ENCODE measurements around the gene SCLY.

GRCh38 chr2:238094438-238095022 lies 33.7 kb downstream of the SCLY start:
- TF ChIP-seq KAT7 (CRISPR knock-in tag; IDR thresholded peaks at IDR 0.05; ENCODE audit: borderline replicate concordance) (no peak), ZNF512 (CRISPR knock-in tag; IDR thresholded peaks at IDR 0.05; ENCODE audit: borderline replicate concordance) (no peak), CTCF (IDR thresholded peaks at IDR 0.05) (no peak), NFYB (CRISPR knock-in tag; conservative IDR thresholded peaks at IDR 0.05; ENCODE audit: low read depth) (no peak), SP1 (CRISPR knock-in tag; conservative IDR thresholded peaks at IDR 0.05) (no peak), SMAD3 (CRISPR knock-in tag; IDR thresholded peaks at IDR 0.05; ENCODE audit: borderline replicate concordance) (no peak), TEAD1 (CRISPR knock-in tag; IDR thresholded peaks at IDR 0.05) (no peak), USF2 (CRISPR knock-in tag; IDR thresholded peaks at IDR 0.05) (no peak), IRF2 (CRISPR knock-in tag; IDR thresholded peaks at IDR 0.05; ENCODE audit: borderline replicate concordance, low read depth) (no peak), CBFB (CRISPR knock-in tag; IDR thresholded peaks at IDR 0.05; ENCODE audit: low read depth) (no peak), ZNF425 (CRISPR knock-in tag; conservative IDR thresholded peaks at IDR 0.05) (no peak), ETV6 (CRISPR knock-in tag; IDR thresholded peaks at IDR 0.05) (no peak), RELA (CRISPR knock-in tag; IDR thresholded peaks at IDR 0.05; ENCODE audit: borderline replicate concordance) (no peak)
